Measurements from ENCODE around the gene MAGEB6.
"Not testable (repeated sequence)": the region's sequence is repeated elsewhere in the genome, so short reads cannot be mapped to it uniquely, and the experiment has no call there.

- not testable (repeated sequence) for TF ChIP-seq CTCF (conservative IDR thresholded peaks at IDR 0.05; ENCODE audit: low read depth, low read length); MAZ (IDR thresholded peaks at IDR 0.05; ENCODE audit: borderline replicate concordance, low read depth, low read length); POLR2A (IDR thresholded peaks at IDR 0.05; ENCODE audit: low read depth, low read length); USF2 (IDR thresholded peaks at IDR 0.05; ENCODE audit: low read depth, low read length)
These were observed 12.5 kb downstream of the MAGEB6 start for GRCh38 chrX:26204717-26205116.
